GM23338 (cell line): ENCODE data around the gene MESD. TPM values are rescaled to one million over a fixed set of nuclear protein-coding genes. Genes with fewer than 3 reads are reported as not detected.
A peak's percentile ranks its signal among the peaks of the same experiment; 100 is the strongest.

Source experiments
- ATAC-seq: fragments of 200-7000 bp; cut with Tn5 transposase; 3 replicates; pipeline ENCODE4 v1.9.1; 2020
- DNase-seq: peaks from one replicate; pipeline ENCODE4 v3.0.0-alpha.2; 2015; ENCODE audit warnings: low spot score
- H2AFZ ChIP-seq: fragments of 200-600 bp; sonication (generic); 2 replicates; pipeline ENCODE4 v1.8.0; 2016; ENCODE audit warnings: antibody characterized with exemption, mild to moderate bottlenecking, moderate library complexity
- H3F3A ChIP-seq: fragments of 200-600 bp; sonication (generic); replicated peaks from 2 replicates; pipeline ENCODE4 v1.8.0; 2017; ENCODE audit warnings: antibody characterized with exemption, mixed run types, low read depth
- H3K27ac ChIP-seq: fragments of 200-600 bp; sonication (generic); 2 replicates; pipeline ENCODE4 v1.6.1; 2016; ENCODE audit warnings: low read depth
- H3K27me3 ChIP-seq: fragments of 200-600 bp; sonication (generic); 2 replicates; pipeline ENCODE4 v1.8.0; 2016; ENCODE audit warnings: mild to moderate bottlenecking, mixed run types, moderate library complexity; ENCODE audit not compliant: insufficient read depth
- H3K36me3 ChIP-seq: fragments of 200-600 bp; sonication (generic); 2 replicates; pipeline ENCODE4 v1.8.0; 2016; ENCODE audit warnings: mild to moderate bottlenecking; ENCODE audit not compliant: insufficient read depth
- H3K4me1 ChIP-seq: fragments of 200-600 bp; sonication (generic); 2 replicates; pipeline ENCODE4 v1.8.0; 2016; ENCODE audit warnings: mild to moderate bottlenecking, moderate library complexity; ENCODE audit not compliant: insufficient read depth
- H3K4me2 ChIP-seq: fragments of 200-600 bp; sonication (generic); 2 replicates; pipeline ENCODE4 v1.7.1; 2017; ENCODE audit warnings: mixed run types
- H3K4me3 ChIP-seq: fragments of 200-600 bp; sonication (generic); 2 replicates; pipeline ENCODE4 v1.6.1; 2016; ENCODE audit warnings: mixed run types
- H3K79me2 ChIP-seq: fragments of 200-600 bp; sonication (generic); replicated peaks from 2 replicates; pipeline ENCODE4 v1.8.0; 2017; ENCODE audit warnings: mild to moderate bottlenecking; ENCODE audit not compliant: insufficient read depth
- H3K9me2 ChIP-seq: fragments of 200-600 bp; sonication (generic); 2 replicates; pipeline ENCODE4 v1.8.0; 2017; ENCODE audit not compliant: insufficient read depth
- H4K20me1 ChIP-seq: fragments of 200-600 bp; sonication (generic); replicated peaks from 2 replicates; pipeline ENCODE4 v1.8.0; 2017; ENCODE audit warnings: mild to moderate bottlenecking; ENCODE audit not compliant: insufficient read depth
- H3K27ac Mint-ChIP-seq: 2 replicates; pipeline ENCODE4 v1.8.0; 2020; ENCODE audit warnings: inconsistent platforms, mild to moderate bottlenecking, moderate library complexity, mixed read lengths
- H3K27me3 Mint-ChIP-seq: 3 replicates; pipeline ENCODE4 v1.8.0; 2022; ENCODE audit warnings: low read depth, mild to moderate bottlenecking, moderate library complexity, mixed read lengths, inconsistent platforms; ENCODE audit not compliant: insufficient read depth, poor library complexity
- H3K36me3 Mint-ChIP-seq: 3 replicates; pipeline ENCODE4 v1.8.0; 2021; ENCODE audit warnings: low read depth, mild to moderate bottlenecking, inconsistent platforms, moderate library complexity, mixed read lengths
- H3K4me1 Mint-ChIP-seq: 3 replicates; pipeline ENCODE4 v1.8.0; 2020; ENCODE audit warnings: mild to moderate bottlenecking, inconsistent platforms, mixed read lengths
- H3K4me3 Mint-ChIP-seq: 3 replicates; pipeline ENCODE4 v1.8.0; 2021; ENCODE audit warnings: moderate library complexity, mild to moderate bottlenecking, inconsistent platforms, mixed read lengths
- H3K9me3 Mint-ChIP-seq: 3 replicates; pipeline ENCODE4 v1.8.0; 2020; ENCODE audit warnings: moderate library complexity, mild to moderate bottlenecking, inconsistent platforms, mixed read lengths
- CREB1 ChIP-seq: fragments of 250-450 bp; sonication (Bioruptor Pico); IDR thresholded peaks from 2 replicates; pipeline ENCODE4 v1.5.0; 2020; ENCODE audit warnings: low read depth, mild to moderate bottlenecking, moderate library complexity
- EZH2 ChIP-seq: fragments of 200-600 bp; sonication (generic); IDR thresholded peaks from one replicate; pipeline ENCODE4 v1.8.0; 2017; ENCODE audit warnings: antibody characterized with exemption, mild to moderate bottlenecking, low read depth; ENCODE audit not compliant: unreplicated experiment
- JUNB ChIP-seq: IDR thresholded peaks from one replicate; pipeline ENCODE4 v1.6.1; 2016; ENCODE audit warnings: antibody characterized with exemption; ENCODE audit not compliant: unreplicated experiment
- NANOG ChIP-seq: IDR thresholded peaks from 2 replicates; pipeline ENCODE4 v1.6.1; 2016; ENCODE audit warnings: antibody characterized with exemption, borderline replicate concordance
- POLR2AphosphoS5 ChIP-seq: IDR thresholded peaks from 2 replicates; pipeline ENCODE4 v1.6.1; 2016; ENCODE audit warnings: antibody characterized with exemption, low read depth
- STAT1 ChIP-seq: IDR thresholded peaks from one replicate; pipeline ENCODE4 v1.6.1; 2016; ENCODE audit warnings: antibody characterized with exemption; ENCODE audit not compliant: unreplicated experiment
- polyA plus RNA-seq: library from polyadenylated mRNA; unstranded; fragments of >200 nt; fragmentation: Nextera tagmentation; extraction: Ambion mirVana; gene quantifications from 2 replicates; pipeline ENCODE4 v1.2.1, GENCODE V29; 2016
- total RNA-seq: library from RNA; depleted of rRNA; stranded (reverse); fragments of >200 nt; shearing (Covaris generic); gene quantifications from 2 replicates; pipeline ENCODE4 v1.2.3, GENCODE V29; 2014
- TF ChIP-seq, protein P1 (sequence below): IDR thresholded peaks from 2 replicates; pipeline ENCODE4 v1.6.1; 2016; ENCODE audit warnings: antibody characterized with exemption
- TF ChIP-seq, protein P2 (sequence below), 2 experiments: fragments of 200-600 bp in 1 of 2; sonication (generic) in 1 of 2; conservative IDR thresholded peaks; 2 replicates each; pipeline versions ENCODE4 v1.5.1 to v1.6.1; 2016 to 2017; ENCODE audit warnings: antibody characterized with exemption in 2 of 2, low read depth in 2 of 2, mild to moderate bottlenecking in 2 of 2, moderate library complexity in 1 of 2
- TF ChIP-seq, protein P3 (sequence below): IDR thresholded peaks from one replicate; pipeline ENCODE4 v1.6.1; 2018; ENCODE audit warnings: antibody characterized with exemption; ENCODE audit not compliant: unreplicated experiment
- TF ChIP-seq, protein P4 (sequence below): fragments of 250-450 bp; sonication (Bioruptor Pico); IDR thresholded peaks from 2 replicates; pipeline ENCODE4 v1.5.0; 2020; ENCODE audit warnings: mild to moderate bottlenecking, moderate library complexity

MESD gene
- total and polyA plus RNA-seq, 2 experiments from 2014 or later, result 25.6 to 52.7 TPM

DNA sequence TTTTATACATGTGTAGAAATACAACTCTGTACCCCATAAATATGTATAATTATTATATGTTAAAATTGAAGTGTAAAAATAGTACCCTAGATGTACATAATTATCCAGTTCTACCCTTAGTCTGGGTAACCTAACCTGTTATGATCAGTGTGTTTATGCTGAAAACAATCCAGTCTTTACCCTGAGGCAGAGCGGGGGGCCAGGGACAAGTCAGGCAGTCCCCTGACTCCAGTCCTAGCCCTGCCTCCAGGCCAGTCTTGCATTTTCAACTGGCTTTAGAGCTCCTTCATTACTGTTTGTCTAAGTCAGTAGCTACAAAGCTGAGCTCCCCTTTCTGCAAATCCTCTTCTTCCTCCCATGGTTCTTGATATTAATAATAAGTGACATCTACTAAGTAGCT is 3.1 kb downstream of the MESD start:
- DNase-seq (no peak), ATAC-seq (no peak)
- Histone ChIP-seq H3K4me3 (0 out of 2 replicates have a peak overlapping the region, but pooled peaks have one; percentile 18), H3K36me3 (peaks cover 2% of the 10 kb centered on the region; the same call in 1 of the 2 replicates), H3K27ac (no peak overlapping the region), H3K79me2 (peaks cover 71% of the 10 kb centered on the region), H3F3A (no peaks in the 10 kb centered on the region), H3K9me2 (no peaks in the 10 kb centered on the region), H3K4me1 (peaks cover 42% of the 10 kb centered on the region), H3K4me2 (peak overlapping the region; percentile 100; the same call in 1 of the 2 replicates), H2AFZ (no peak overlapping the region), H4K20me1 (peaks cover 42% of the 10 kb centered on the region), H3K27me3 (no peaks in the 10 kb centered on the region)
- H3K4me1 Mint-ChIP-seq, result peaks cover 32% of the 10 kb centered on the region
- TF ChIP-seq NANOG (no peak), CREB1 (CRISPR knock-in tag) (no peak), JUNB (no peak), POLR2AphosphoS5 (no peak), EZH2 (no peak), STAT1 (no peak)
- TF ChIP-seq, protein P1, sequence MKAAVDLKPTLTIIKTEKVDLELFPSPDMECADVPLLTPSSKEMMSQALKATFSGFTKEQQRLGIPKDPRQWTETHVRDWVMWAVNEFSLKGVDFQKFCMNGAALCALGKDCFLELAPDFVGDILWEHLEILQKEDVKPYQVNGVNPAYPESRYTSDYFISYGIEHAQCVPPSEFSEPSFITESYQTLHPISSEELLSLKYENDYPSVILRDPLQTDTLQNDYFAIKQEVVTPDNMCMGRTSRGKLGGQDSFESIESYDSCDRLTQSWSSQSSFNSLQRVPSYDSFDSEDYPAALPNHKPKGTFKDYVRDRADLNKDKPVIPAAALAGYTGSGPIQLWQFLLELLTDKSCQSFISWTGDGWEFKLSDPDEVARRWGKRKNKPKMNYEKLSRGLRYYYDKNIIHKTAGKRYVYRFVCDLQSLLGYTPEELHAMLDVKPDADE, result no peak
- TF ChIP-seq, protein P2, sequence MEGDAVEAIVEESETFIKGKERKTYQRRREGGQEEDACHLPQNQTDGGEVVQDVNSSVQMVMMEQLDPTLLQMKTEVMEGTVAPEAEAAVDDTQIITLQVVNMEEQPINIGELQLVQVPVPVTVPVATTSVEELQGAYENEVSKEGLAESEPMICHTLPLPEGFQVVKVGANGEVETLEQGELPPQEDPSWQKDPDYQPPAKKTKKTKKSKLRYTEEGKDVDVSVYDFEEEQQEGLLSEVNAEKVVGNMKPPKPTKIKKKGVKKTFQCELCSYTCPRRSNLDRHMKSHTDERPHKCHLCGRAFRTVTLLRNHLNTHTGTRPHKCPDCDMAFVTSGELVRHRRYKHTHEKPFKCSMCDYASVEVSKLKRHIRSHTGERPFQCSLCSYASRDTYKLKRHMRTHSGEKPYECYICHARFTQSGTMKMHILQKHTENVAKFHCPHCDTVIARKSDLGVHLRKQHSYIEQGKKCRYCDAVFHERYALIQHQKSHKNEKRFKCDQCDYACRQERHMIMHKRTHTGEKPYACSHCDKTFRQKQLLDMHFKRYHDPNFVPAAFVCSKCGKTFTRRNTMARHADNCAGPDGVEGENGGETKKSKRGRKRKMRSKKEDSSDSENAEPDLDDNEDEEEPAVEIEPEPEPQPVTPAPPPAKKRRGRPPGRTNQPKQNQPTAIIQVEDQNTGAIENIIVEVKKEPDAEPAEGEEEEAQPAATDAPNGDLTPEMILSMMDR (conservative IDR thresholded peaks at IDR 0.05; ENCODE audit: low read depth in 2 of 2), result no peak
- TF ChIP-seq, protein P3, sequence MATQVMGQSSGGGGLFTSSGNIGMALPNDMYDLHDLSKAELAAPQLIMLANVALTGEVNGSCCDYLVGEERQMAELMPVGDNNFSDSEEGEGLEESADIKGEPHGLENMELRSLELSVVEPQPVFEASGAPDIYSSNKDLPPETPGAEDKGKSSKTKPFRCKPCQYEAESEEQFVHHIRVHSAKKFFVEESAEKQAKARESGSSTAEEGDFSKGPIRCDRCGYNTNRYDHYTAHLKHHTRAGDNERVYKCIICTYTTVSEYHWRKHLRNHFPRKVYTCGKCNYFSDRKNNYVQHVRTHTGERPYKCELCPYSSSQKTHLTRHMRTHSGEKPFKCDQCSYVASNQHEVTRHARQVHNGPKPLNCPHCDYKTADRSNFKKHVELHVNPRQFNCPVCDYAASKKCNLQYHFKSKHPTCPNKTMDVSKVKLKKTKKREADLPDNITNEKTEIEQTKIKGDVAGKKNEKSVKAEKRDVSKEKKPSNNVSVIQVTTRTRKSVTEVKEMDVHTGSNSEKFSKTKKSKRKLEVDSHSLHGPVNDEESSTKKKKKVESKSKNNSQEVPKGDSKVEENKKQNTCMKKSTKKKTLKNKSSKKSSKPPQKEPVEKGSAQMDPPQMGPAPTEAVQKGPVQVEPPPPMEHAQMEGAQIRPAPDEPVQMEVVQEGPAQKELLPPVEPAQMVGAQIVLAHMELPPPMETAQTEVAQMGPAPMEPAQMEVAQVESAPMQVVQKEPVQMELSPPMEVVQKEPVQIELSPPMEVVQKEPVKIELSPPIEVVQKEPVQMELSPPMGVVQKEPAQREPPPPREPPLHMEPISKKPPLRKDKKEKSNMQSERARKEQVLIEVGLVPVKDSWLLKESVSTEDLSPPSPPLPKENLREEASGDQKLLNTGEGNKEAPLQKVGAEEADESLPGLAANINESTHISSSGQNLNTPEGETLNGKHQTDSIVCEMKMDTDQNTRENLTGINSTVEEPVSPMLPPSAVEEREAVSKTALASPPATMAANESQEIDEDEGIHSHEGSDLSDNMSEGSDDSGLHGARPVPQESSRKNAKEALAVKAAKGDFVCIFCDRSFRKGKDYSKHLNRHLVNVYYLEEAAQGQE, result no peak
- TF ChIP-seq, protein P4, sequence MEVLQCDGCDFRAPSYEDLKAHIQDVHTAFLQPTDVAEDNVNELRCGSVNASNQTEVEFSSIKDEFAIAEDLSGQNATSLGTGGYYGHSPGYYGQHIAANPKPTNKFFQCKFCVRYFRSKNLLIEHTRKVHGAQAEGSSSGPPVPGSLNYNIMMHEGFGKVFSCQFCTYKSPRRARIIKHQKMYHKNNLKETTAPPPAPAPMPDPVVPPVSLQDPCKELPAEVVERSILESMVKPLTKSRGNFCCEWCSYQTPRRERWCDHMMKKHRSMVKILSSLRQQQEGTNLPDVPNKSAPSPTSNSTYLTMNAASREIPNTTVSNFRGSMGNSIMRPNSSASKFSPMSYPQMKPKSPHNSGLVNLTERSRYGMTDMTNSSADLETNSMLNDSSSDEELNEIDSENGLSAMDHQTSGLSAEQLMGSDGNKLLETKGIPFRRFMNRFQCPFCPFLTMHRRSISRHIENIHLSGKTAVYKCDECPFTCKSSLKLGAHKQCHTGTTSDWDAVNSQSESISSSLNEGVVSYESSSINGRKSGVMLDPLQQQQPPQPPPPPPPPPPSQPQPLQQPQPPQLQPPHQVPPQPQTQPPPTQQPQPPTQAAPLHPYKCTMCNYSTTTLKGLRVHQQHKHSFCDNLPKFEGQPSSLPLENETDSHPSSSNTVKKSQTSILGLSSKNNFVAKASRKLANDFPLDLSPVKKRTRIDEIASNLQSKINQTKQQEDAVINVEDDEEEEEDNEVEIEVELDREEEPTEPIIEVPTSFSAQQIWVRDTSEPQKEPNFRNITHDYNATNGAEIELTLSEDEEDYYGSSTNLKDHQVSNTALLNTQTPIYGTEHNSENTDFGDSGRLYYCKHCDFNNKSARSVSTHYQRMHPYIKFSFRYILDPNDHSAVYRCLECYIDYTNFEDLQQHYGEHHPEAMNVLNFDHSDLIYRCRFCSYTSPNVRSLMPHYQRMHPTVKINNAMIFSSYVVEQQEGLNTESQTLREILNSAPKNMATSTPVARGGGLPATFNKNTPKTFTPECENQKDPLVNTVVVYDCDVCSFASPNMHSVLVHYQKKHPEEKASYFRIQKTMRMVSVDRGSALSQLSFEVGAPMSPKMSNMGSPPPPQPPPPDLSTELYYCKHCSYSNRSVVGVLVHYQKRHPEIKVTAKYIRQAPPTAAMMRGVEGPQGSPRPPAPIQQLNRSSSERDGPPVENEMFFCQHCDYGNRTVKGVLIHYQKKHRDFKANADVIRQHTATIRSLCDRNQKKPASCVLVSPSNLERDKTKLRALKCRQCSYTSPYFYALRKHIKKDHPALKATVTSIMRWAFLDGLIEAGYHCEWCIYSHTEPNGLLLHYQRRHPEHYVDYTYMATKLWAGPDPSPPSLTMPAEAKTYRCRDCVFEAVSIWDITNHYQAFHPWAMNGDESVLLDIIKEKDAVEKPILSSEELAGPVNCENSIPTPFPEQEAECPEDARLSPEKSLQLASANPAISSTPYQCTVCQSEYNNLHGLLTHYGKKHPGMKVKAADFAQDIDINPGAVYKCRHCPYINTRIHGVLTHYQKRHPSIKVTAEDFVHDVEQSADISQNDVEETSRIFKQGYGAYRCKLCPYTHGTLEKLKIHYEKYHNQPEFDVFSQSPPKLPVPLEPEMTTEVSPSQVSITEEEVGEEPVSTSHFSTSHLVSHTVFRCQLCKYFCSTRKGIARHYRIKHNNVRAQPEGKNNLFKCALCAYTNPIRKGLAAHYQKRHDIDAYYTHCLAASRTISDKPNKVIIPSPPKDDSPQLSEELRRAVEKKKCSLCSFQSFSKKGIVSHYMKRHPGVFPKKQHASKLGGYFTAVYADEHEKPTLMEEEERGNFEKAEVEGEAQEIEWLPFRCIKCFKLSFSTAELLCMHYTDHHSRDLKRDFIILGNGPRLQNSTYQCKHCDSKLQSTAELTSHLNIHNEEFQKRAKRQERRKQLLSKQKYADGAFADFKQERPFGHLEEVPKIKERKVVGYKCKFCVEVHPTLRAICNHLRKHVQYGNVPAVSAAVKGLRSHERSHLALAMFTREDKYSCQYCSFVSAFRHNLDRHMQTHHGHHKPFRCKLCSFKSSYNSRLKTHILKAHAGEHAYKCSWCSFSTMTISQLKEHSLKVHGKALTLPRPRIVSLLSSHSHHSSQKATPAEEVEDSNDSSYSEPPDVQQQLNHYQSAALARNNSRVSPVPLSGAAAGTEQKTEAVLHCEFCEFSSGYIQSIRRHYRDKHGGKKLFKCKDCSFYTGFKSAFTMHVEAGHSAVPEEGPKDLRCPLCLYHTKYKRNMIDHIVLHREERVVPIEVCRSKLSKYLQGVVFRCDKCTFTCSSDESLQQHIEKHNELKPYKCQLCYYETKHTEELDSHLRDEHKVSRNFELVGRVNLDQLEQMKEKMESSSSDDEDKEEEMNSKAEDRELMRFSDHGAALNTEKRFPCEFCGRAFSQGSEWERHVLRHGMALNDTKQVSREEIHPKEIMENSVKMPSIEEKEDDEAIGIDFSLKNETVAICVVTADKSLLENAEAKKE (CRISPR knock-in tag), result no peak
- H3K4me3 Mint-ChIP-seq, result no peak overlapping the region
- no peak overlapping the region for H3K27ac Mint-ChIP-seq
- H3K9me3 Mint-ChIP-seq, result no peaks in the 10 kb centered on the region
- H3K27me3 Mint-ChIP-seq, result peaks cover 7% of the 10 kb centered on the region
- peaks cover 9% of the 10 kb centered on the region for H3K36me3 Mint-ChIP-seq
